K562 (cell line): Measurements from ENCODE around the gene FJX1. TPM values are rescaled to one million over a fixed set of nuclear protein-coding genes. Genes with fewer than 3 reads are reported as not detected.

Experiments
- ATAC-seq: fragments of 200-7000 bp; cut with Tn5 transposase; 3 replicates; pipeline ENCODE4 v1.9.1; 2020; ENCODE audit warnings: moderate library complexity
- BruUV-seq: library from RNA; stranded (reverse); fragments of 400-500 nt; replicated peaks from 2 replicates; lab custom pipeline; 2021; lab: Mats Ljungman, UMichigan
- CTCF ChIA-PET: fragments of 300-600 bp; formaldehyde crosslinking; extraction: SDS; loops from one replicate; lab custom pipeline; 2021; ENCODE audit warnings: low intra/inter-chr PET ratio; lab: Yijun Ruan, JAX
- POLR2A ChIA-PET: fragments of 300-600, 350-650 bp; sonication (Branson Sonifier 250); formaldehyde crosslinking; extraction: SDS; loops from one replicate; lab custom pipeline; 2021; ENCODE audit warnings: antibody characterized with exemption, inconsistent platforms; lab: Yijun Ruan, JAX
- DNase-seq, 4 experiments: peaks; one replicate each; pipeline versions ENCODE4 v3.0.0 to v3.0.0-alpha.2; 2011 to 2018; ENCODE audit warnings: low spot score in 3 of 4, mixed read lengths in 3 of 4; ENCODE audit errors: extremely low read depth in 1 of 4
- FAIRE-seq: peaks from 2 replicates; lab custom pipeline; 2011; peaks lifted over from hg19 to GRCh38; lab: Jason Lieb, UNC
- H2AFZ ChIP-seq: 2 replicates; pipeline ENCODE4 v1.6.0; 2011; ENCODE audit warnings: low read depth, low read length, control low read depth, inconsistent platforms
- H3K27ac ChIP-seq: fragments of 200-600 bp; 3 replicates; pipeline ENCODE4 v1.8.0; 2011; ENCODE audit warnings: low read depth, mild to moderate bottlenecking, control low read depth, inconsistent platforms, low read length, moderate library complexity, mixed read lengths; ENCODE audit errors: extremely low read depth
- H3K27me3 ChIP-seq, 2 experiments: fragments of 300-600 bp in 1 of 2; 2 replicates in 1 of 2; 3 replicates in 1 of 2; pipeline versions ENCODE4 v1.6.0 to v1.8.0; 2011; ENCODE audit warnings: inconsistent platforms in 2 of 2, low read length in 2 of 2, mild to moderate bottlenecking in 1 of 2, mixed read lengths in 1 of 2, moderate library complexity in 1 of 2; ENCODE audit not compliant: control insufficient read depth in 2 of 2, insufficient read depth in 2 of 2
- H3K36me3 ChIP-seq: fragments of 300-600 bp; 3 replicates; pipeline ENCODE4 v1.8.0; 2011; ENCODE audit warnings: mild to moderate bottlenecking, low read length, inconsistent platforms; ENCODE audit not compliant: control insufficient read depth, insufficient read depth
- H3K4me1 ChIP-seq, 2 experiments: fragments of 200-600 bp in 1 of 2; replicated peaks in 1 of 2; 2 replicates in 1 of 2; 3 replicates in 1 of 2; pipeline versions ENCODE4 v1.5.1 to v1.8.0; 2011; ENCODE audit warnings: inconsistent platforms in 2 of 2, low read length in 2 of 2, mild to moderate bottlenecking in 1 of 2, mixed read lengths in 1 of 2, moderate library complexity in 1 of 2; ENCODE audit not compliant: control insufficient read depth in 2 of 2, insufficient read depth in 2 of 2
- H3K4me2 ChIP-seq: 2 replicates; pipeline ENCODE4 v1.6.1; 2011; ENCODE audit warnings: low read length, control low read depth, inconsistent platforms, mixed read lengths; ENCODE audit not compliant: insufficient read depth
- H3K4me3 ChIP-seq: fragments of 200-600 bp; sonication (generic), shearing (Covaris generic); 2 replicates; pipeline ENCODE4 v1.5.1; 2016; ENCODE audit warnings: control low read depth, inconsistent platforms
- H3K79me2 ChIP-seq: fragments of 200-600 bp; 3 replicates; pipeline ENCODE4 v1.8.0; 2011; ENCODE audit warnings: low read length, inconsistent platforms; ENCODE audit not compliant: control insufficient read depth, insufficient read depth
- H3K9ac ChIP-seq, 2 experiments: 2 replicates each; pipeline versions ENCODE4 v1.6.0 to v1.6.1; 2011; ENCODE audit warnings: low read depth in 2 of 2, low read length in 2 of 2, control low read depth in 1 of 2, inconsistent platforms in 1 of 2, mild to moderate bottlenecking in 1 of 2, mixed read lengths in 1 of 2; ENCODE audit not compliant: insufficient read depth in 1 of 2
- H3K9me1 ChIP-seq: one replicate; pipeline ENCODE4 v1.6.0; 2011; ENCODE audit warnings: inconsistent platforms, mild to moderate bottlenecking, low read length, moderate library complexity; ENCODE audit not compliant: control insufficient read depth, insufficient read depth
- H3K9me3 ChIP-seq: replicated peaks from 2 replicates; pipeline ENCODE4 v1.5.1; 2011; ENCODE audit warnings: low read depth, low read length, inconsistent platforms; ENCODE audit not compliant: control insufficient read depth, insufficient read depth
- H4K20me1 ChIP-seq: replicated peaks from 2 replicates; pipeline ENCODE4 v1.6.1; 2011; ENCODE audit warnings: low read length, inconsistent platforms, mixed read lengths; ENCODE audit not compliant: control insufficient read depth, insufficient read depth
- ATF3 ChIP-seq, 2 experiments: fragments of 450-650 bp in 1 of 2; sonication (generic) in 1 of 2; formaldehyde crosslinking in 1 of 2; IDR thresholded peaks in 1 of 2; conservative IDR thresholded peaks in 1 of 2; 2 replicates each; pipeline versions ENCODE4 v1.6.1 to v1.8.1; 2016 to 2023; ENCODE audit warnings: mild to moderate bottlenecking in 2 of 2, moderate library complexity in 2 of 2, inconsistent platforms in 1 of 2, missing genetic modification reagents in 1 of 2
- POLR2B ChIP-seq: fragments of 450-650 bp; IDR thresholded peaks from 2 replicates; pipeline ENCODE4 v1.6.1; 2018; ENCODE audit warnings: low read depth; ENCODE audit not compliant: partially characterized antibody
- RBM14 ChIP-seq: fragments of 200-400 bp; formaldehyde crosslinking; IDR thresholded peaks from 2 replicates; pipeline ENCODE4 v1.6.1; 2018; ENCODE audit warnings: low read depth, mild to moderate bottlenecking, low read length, moderate library complexity, borderline replicate concordance; ENCODE audit not compliant: insufficient read depth
- ZNF232 ChIP-seq: sonication (generic); formaldehyde crosslinking; IDR thresholded peaks from 2 replicates; pipeline ENCODE4 v1.8.0; 2022; ENCODE audit warnings: mild to moderate bottlenecking, missing genetic modification reagents
- ZNF384 ChIP-seq: IDR thresholded peaks from 2 replicates; pipeline ENCODE4 v1.6.1; 2012; ENCODE audit warnings: low read depth, low read length, improper control_type of control experiment
- WGBS: fragments of 100-300 bp; shearing (Covaris generic); methylation state at CpG from one replicate; pipeline ENCODE4 v1.1.6; 2016; ENCODE audit warnings: low coverage, mixed read lengths; ENCODE audit not compliant: insufficient coverage; ENCODE audit errors: missing lambda C conversion rate; 5-methylcytosine and 5-hydroxymethylcytosine counted together
- in situ Hi-C: fragments of 300-500 bp; cut with MboI; formaldehyde crosslinking; loops from 4 replicates; pipeline ENCODE4 v1.15.0; 2018; ENCODE audit warnings: inconsistent platforms, mixed read lengths
- intact Hi-C: fragments of 100-400 bp; cut with micrococcal nuclease; formaldehyde crosslinking; loops from 2 replicates; pipeline ENCODE4 v1.14.2; 2022
- polyA plus RNA-seq, 8 experiments: library from polyadenylated mRNA; depleted of rRNA in 4 of 8; stranded (reverse) in 5 of 8; unstranded in 3 of 8; fragments of >200 nt; fragmentation: Nextera tagmentation in 2 of 8; fragmentation: Illumina TruSeq in 1 of 8; extraction: Ambion mirVana in 2 of 8; extraction: Trizol in 1 of 8; gene quantifications; 2 replicates each; pipeline versions ENCODE4 v1.2.1 to v1.2.3, GENCODE V29; 2011 to 2014; ENCODE audit warnings: inconsistent platforms in 1 of 8, missing spikeins in 1 of 8
- total RNA-seq, 7 experiments: library from RNA; depleted of rRNA in 6 of 7; stranded (reverse); fragments of >200 nt in 6 of 7; fragmentation: Illumina TruSeq in 2 of 7; extraction: Trizol in 2 of 7; gene quantifications; 2 replicates each; pipeline versions ENCODE4 v1.2.1 to v1.2.3, GENCODE V29; 2011 to 2021; ENCODE audit warnings: low replicate concordance in 1 of 7
- TF ChIP-seq, protein P1 (sequence below), 2 experiments: fragments of 250-450 bp in 1 of 2; fragments of 450-650 bp in 1 of 2; sonication (Bioruptor Pico) in 1 of 2; IDR thresholded peaks; 2 replicates each; pipeline versions ENCODE4 v1.6.1 to v1.8.0; 2016 to 2021; ENCODE audit warnings: mild to moderate bottlenecking in 2 of 2, moderate library complexity in 2 of 2, missing compliant biosample characterization in 1 of 2, missing genetic modification characterization in 1 of 2

The FJX1 gene
- total and polyA plus RNA-seq, 9 of the 15 experiments (the other 6 are each of a cell fraction or from before 2014, with no cell fraction given) = 0.10 to 2.7 (median 0.72) TPM

DNA sequence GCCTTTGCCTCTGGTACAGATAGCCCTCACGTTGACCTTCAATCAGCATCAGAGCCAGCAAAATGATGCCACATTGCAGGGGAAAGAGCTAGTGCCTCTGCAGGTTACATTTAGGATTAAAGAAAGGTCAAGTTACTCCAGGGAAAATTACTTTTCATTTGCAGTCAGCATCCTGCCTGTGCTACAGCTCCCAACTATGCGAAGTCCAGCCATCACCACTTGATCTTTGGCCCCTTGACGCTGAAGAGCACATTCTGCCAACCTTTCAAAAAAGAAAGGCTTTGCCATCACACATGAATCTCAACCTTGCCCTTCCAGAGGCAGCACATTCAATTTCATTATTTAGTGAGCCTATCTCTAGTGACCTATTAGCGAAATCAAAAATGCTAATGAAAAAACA, 11.3 kb downstream of the FJX1 start:
- Histone ChIP-seq H3K4me3 (no peak overlapping the region), H3K4me1 (no peaks in the 10 kb centered on the region), H4K20me1 (no peaks in the 10 kb centered on the region), H3K9ac (no peak overlapping the region), H3K27ac (no peak overlapping the region), H3K27me3 (peaks cover 15 to 33% of the 10 kb centered on the region in 2 experiments; a peak in 4 of 5 replicates)
- in situ Hi-C loops = no loop called here
- CTCF ChIA-PET = no interaction called here
- BruUV-seq = no TSS peak
- intact Hi-C loops = no loop called here
- FAIRE-seq (no peak), DNase-seq (no peak), ATAC-seq (no peak)
- WGBS = 2% methylated on average over 4 of the region's 4 CpGs
- TF ChIP-seq, protein P1, sequence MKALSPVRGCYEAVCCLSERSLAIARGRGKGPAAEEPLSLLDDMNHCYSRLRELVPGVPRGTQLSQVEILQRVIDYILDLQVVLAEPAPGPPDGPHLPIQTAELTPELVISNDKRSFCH (CRISPR knock-in tag; IDR thresholded peaks at IDR 0.05) = no peak
- TF ChIP-seq, protein P1 (tag; IDR thresholded peaks at IDR 0.05) = no peak
- TF ChIP-seq RBM14 = no peak
- no peak for TF ChIP-seq POLR2B
- TF ChIP-seq ZNF232 = no peak
- TF ChIP-seq, all 486 proteins: peak for 0
- Histone ChIP-seq H3K4me2 (no peak overlapping the region), H3K79me2 (no peaks in the 10 kb centered on the region), H3K9me1 (no peaks in the 10 kb centered on the region), H3K36me3 (no peaks in the 10 kb centered on the region), H3K9me3 (no peaks in the 10 kb centered on the region), H2AFZ (no peak overlapping the region)
- POLR2A ChIA-PET = interaction anchor here (0.8 kb wide), 1 partner anchor 10 kb away, joined by 4 read pairs; no protein-coding TSS in a partner anchor

GRCh38 chr11:35629914-35630313, 11.7 kb downstream of the FJX1 start:
- H3K27me3 ChIP-seq = peaks cover 16 to 33% of the 10 kb centered on the region in 2 experiments
- no peak overlapping the region for H2AFZ ChIP-seq
- BruUV-seq = no TSS peak
- no peaks in the 10 kb centered on the region for H3K9me1 ChIP-seq
- in situ Hi-C loops = no loop called here
- FAIRE-seq (peak; percentile 26), ATAC-seq (no peak), DNase-seq (no peak)
- WGBS = 0% methylated on average over 6 of the region's 6 CpGs
- TF ChIP-seq ATF3 (IDR thresholded peaks at IDR 0.05) (0 out of 2 replicates have a peak, but pooled peaks have one; percentile 11), ATF3 (CRISPR knock-in tag; conservative IDR thresholded peaks at IDR 0.05) (no peak), ZNF384 (no peak)
- no peaks in the 10 kb centered on the region for H3K36me3 ChIP-seq
- no peaks in the 10 kb centered on the region for H4K20me1 ChIP-seq
- no peak overlapping the region for H3K27ac ChIP-seq
- H3K9ac ChIP-seq = no peak overlapping the region
- H3K4me2 ChIP-seq = no peak overlapping the region
- no peaks in the 10 kb centered on the region for H3K9me3 ChIP-seq
- POLR2A ChIA-PET = interaction anchor here (0.8 kb wide), 1 partner anchor 10 kb away, joined by 4 read pairs; no protein-coding TSS in a partner anchor
- H3K4me1 ChIP-seq = no peaks in the 10 kb centered on the region
- intact Hi-C loops = no loop called here
- H3K79me2 ChIP-seq = no peaks in the 10 kb centered on the region
- CTCF ChIA-PET = no interaction called here
- no peak overlapping the region for H3K4me3 ChIP-seq
